ENCODE data around the gene DDX46.

DNA sequence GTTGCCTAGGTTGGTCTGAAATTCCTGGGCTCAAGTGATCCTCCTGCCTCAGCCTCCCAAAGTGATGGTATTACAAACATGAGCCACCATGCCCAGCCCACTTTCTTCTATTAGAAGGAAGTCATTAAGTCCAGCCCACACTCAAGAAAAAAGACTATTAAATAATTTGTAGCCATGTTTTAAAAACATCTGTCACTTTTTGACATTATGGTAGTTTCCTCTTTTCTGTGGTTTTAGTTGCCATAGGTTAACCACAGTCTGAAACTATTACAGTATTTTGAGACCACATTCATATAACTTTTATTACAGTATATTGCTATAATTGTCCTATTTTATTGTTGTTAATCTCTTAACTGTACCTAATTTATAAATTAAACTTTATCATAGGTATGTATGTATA lies 55.2 kb downstream of the DDX46 start:
- no peak for TF ChIP-seq CTCF (conservative IDR thresholded peaks at IDR 0.05; ENCODE audit: low read length)
- no peak for TF ChIP-seq EZH2phosphoT487 (IDR thresholded peaks at IDR 0.05; ENCODE audit: borderline replicate concordance, low read depth, low read length)
